Kidney epithelial cell (primary cell): ENCODE results near the gene GFY. TPM values are rescaled to one million over a fixed set of nuclear protein-coding genes. Genes with fewer than 3 reads are reported as not detected.

ENCODE experiments used
- DNase-seq: peaks from one replicate; pipeline ENCODE4 v3.0.0-alpha.2; 2010; ENCODE audit warnings: low read depth
- H3K27me3 ChIP-seq: 2 replicates; pipeline ENCODE4 v1.6.0; 2011; ENCODE audit warnings: low read length; ENCODE audit not compliant: control insufficient read depth, insufficient read depth
- H3K36me3 ChIP-seq: 2 replicates; pipeline ENCODE4 v1.5.1; 2011; ENCODE audit warnings: low read length; ENCODE audit not compliant: control insufficient read depth, insufficient read depth
- H3K4me3 ChIP-seq: 2 replicates; pipeline ENCODE4 v1.5.1; 2011; ENCODE audit warnings: low read depth, mild to moderate bottlenecking, control low read depth, low read length
- CTCF ChIP-seq: IDR thresholded peaks from 2 replicates; pipeline ENCODE4 v1.5.1; 2011; ENCODE audit warnings: mild to moderate bottlenecking, moderate library complexity, low read length, control low read depth, inconsistent platforms; ENCODE audit not compliant: insufficient read depth, poor library complexity, severe bottlenecking
- total RNA-seq: library from RNA; depleted of rRNA; stranded (reverse); fragments of >200 nt; gene quantifications from 2 replicates; pipeline ENCODE4 v1.2.3, GENCODE V29; 2015

The GFY gene
- total RNA-seq, 1 donor from 2014 or later: not detected

- TF ChIP-seq CTCF: no peak
- H3K36me3 ChIP-seq: no peaks in the 10 kb centered on the region
- peaks cover 99% of the 10 kb centered on the region for H3K27me3 ChIP-seq
- no peak for DNase-seq
- H3K4me3 ChIP-seq: no peak overlapping the region
Measured at GRCh38 chr19:49432141-49433073, 7.2 kb downstream of the GFY start.

GRCh38 chr19:49433240-49433901 lies 8.2 kb downstream of the GFY start:
- Histone ChIP-seq H3K36me3 (no peaks in the 10 kb centered on the region), H3K4me3 (no peak overlapping the region), H3K27me3 (peaks cover 99% of the 10 kb centered on the region)
- DNase-seq: no peak
- no peak for TF ChIP-seq CTCF

- H3K4me3 ChIP-seq: no peak overlapping the region
- H3K27me3 ChIP-seq: peaks cover 98% of the 10 kb centered on the region
- no peak for DNase-seq
- TF ChIP-seq CTCF: no peak
- H3K36me3 ChIP-seq: no peaks in the 10 kb centered on the region
Measured at GRCh38 chr19:49434907-49435583, 9.9 kb downstream of the GFY start.

- DNase-seq: no peak
- no peak for TF ChIP-seq CTCF
- H3K36me3 ChIP-seq: no peaks in the 10 kb centered on the region
- H3K27me3 ChIP-seq: peaks cover 98% of the 10 kb centered on the region
- no peak overlapping the region for H3K4me3 ChIP-seq
Measured at GRCh38 chr19:49435670-49436069, 10.5 kb downstream of the GFY start.

- no peaks in the 10 kb centered on the region for H3K36me3 ChIP-seq
- H3K4me3 ChIP-seq: no peak overlapping the region
- DNase-seq: no peak
- H3K27me3 ChIP-seq: peaks cover 98% of the 10 kb centered on the region
- TF ChIP-seq CTCF: no peak
Measured at GRCh38 chr19:49436381-49437017, 11.3 kb downstream of the GFY start.
